OCI-LY7 (cell line): ENCODE data around the gene SDHAF3. TPM values are rescaled to one million over a fixed set of nuclear protein-coding genes. Genes with fewer than 3 reads are reported as not detected.

Experiments used
- BruUV-seq: library from RNA; stranded (reverse); fragments of 400-500 nt; replicated peaks from 2 replicates; lab custom pipeline; 2021; lab: Mats Ljungman, UMichigan
- CTCF ChIA-PET: fragments of 300-600 bp; sonication (Branson Sonifier 250); formaldehyde crosslinking; loops from one replicate; lab custom pipeline; 2022; ENCODE audit warnings: antibody characterized with exemption; ENCODE audit not compliant: unreplicated experiment; lab: Charles Lee
- POLR2A ChIA-PET: fragments of 300-600 bp; sonication (Branson Sonifier 250); formaldehyde crosslinking; loops from one replicate; lab custom pipeline; 2022; ENCODE audit warnings: antibody characterized with exemption; lab: Charles Lee
- DNase-seq: peaks from one replicate; pipeline ENCODE4 v3.0.0-alpha.2; 2015; ENCODE audit warnings: low spot score
- H2AFZ ChIP-seq: fragments of 200-600 bp; sonication (generic), shearing (Covaris generic); 2 replicates; pipeline ENCODE4 v1.6.1; 2014; ENCODE audit warnings: mild to moderate bottlenecking, antibody characterized with exemption, low read length, moderate library complexity
- H3K27ac ChIP-seq: fragments of 200-600 bp; sonication (generic); 2 replicates; pipeline ENCODE4 v1.5.1; 2014; ENCODE audit warnings: mixed run types, low read depth, mild to moderate bottlenecking, moderate library complexity, low read length, inconsistent platforms; ENCODE audit not compliant: poor library complexity, severe bottlenecking
- H3K36me3 ChIP-seq: fragments of 200-600 bp; sonication (generic); 2 replicates; pipeline ENCODE4 v1.6.1; 2014; ENCODE audit warnings: mild to moderate bottlenecking, antibody characterized with exemption, low read length, moderate library complexity, mixed read lengths; ENCODE audit not compliant: insufficient read depth
- H3K4me1 ChIP-seq: fragments of 200-600 bp; sonication (generic); 2 replicates; pipeline ENCODE4 v1.5.1; 2014; ENCODE audit warnings: mild to moderate bottlenecking, low read length; ENCODE audit not compliant: insufficient read depth, poor library complexity, severe bottlenecking
- H3K4me2 ChIP-seq: fragments of 200-600 bp; sonication (generic); 2 replicates; pipeline ENCODE4 v1.6.1; 2014; ENCODE audit warnings: mild to moderate bottlenecking, low read length
- H3K4me3 ChIP-seq: fragments of 200-600 bp; sonication (generic); 2 replicates; pipeline ENCODE4 v1.5.1; 2014; ENCODE audit warnings: mild to moderate bottlenecking, low read depth, low read length; ENCODE audit not compliant: poor library complexity, severe bottlenecking
- H3K79me2 ChIP-seq: fragments of 200-600 bp; sonication (generic); 2 replicates; pipeline ENCODE4 v1.6.1; 2016; ENCODE audit warnings: low read depth, mild to moderate bottlenecking, low read length, moderate library complexity, mixed read lengths; ENCODE audit not compliant: insufficient read depth
- H3K9me2 ChIP-seq: fragments of 200-600 bp; sonication (generic); 2 replicates; pipeline ENCODE4 v1.6.1; 2016; ENCODE audit warnings: mild to moderate bottlenecking, low read length, mixed read lengths; ENCODE audit not compliant: insufficient read depth
- H3K9me3 ChIP-seq: fragments of 200-600 bp; sonication (generic); 2 replicates; pipeline ENCODE4 v1.6.1; 2014; ENCODE audit warnings: mild to moderate bottlenecking, mixed run types, low read length, mixed read lengths
- H4K20me1 ChIP-seq: fragments of 200-600 bp; sonication (generic); 2 replicates; pipeline ENCODE4 v1.6.1; 2014; ENCODE audit warnings: mild to moderate bottlenecking, antibody characterized with exemption, low read length, moderate library complexity, mixed read lengths; ENCODE audit not compliant: insufficient read depth
- EZH2phosphoT487 ChIP-seq: fragments of 200-600 bp; sonication (generic); IDR thresholded peaks from 2 replicates; pipeline ENCODE4 v1.6.1; 2018; ENCODE audit warnings: low read depth, borderline replicate concordance, mild to moderate bottlenecking, mixed run types, antibody characterized with exemption, low read length, moderate library complexity, mixed read lengths
- intact Hi-C: fragments of 100-400 bp; cut with micrococcal nuclease; formaldehyde crosslinking; loops from one replicate; pipeline ENCODE4 v1.10.0; 2022; ENCODE audit not compliant: unreplicated experiment
- total RNA-seq, 2 experiments: library from RNA; depleted of rRNA in 1 of 2; stranded (reverse); fragments of >200 nt in 1 of 2; shearing (Covaris generic) in 1 of 2; gene quantifications; 2 replicates each; pipeline ENCODE4 v1.2.3, GENCODE V29; 2014 to 2022
- TF ChIP-seq, protein P1 (sequence below): fragments of 200-600 bp; sonication (generic); conservative IDR thresholded peaks from 2 replicates; pipeline ENCODE4 v1.5.1; 2014; ENCODE audit warnings: mild to moderate bottlenecking, antibody characterized with exemption, low read length, moderate library complexity, mixed read lengths

Gene SDHAF3
- total RNA-seq, 2 experiments from 2014 or later = 27.9 to 30.6 TPM

DNA sequence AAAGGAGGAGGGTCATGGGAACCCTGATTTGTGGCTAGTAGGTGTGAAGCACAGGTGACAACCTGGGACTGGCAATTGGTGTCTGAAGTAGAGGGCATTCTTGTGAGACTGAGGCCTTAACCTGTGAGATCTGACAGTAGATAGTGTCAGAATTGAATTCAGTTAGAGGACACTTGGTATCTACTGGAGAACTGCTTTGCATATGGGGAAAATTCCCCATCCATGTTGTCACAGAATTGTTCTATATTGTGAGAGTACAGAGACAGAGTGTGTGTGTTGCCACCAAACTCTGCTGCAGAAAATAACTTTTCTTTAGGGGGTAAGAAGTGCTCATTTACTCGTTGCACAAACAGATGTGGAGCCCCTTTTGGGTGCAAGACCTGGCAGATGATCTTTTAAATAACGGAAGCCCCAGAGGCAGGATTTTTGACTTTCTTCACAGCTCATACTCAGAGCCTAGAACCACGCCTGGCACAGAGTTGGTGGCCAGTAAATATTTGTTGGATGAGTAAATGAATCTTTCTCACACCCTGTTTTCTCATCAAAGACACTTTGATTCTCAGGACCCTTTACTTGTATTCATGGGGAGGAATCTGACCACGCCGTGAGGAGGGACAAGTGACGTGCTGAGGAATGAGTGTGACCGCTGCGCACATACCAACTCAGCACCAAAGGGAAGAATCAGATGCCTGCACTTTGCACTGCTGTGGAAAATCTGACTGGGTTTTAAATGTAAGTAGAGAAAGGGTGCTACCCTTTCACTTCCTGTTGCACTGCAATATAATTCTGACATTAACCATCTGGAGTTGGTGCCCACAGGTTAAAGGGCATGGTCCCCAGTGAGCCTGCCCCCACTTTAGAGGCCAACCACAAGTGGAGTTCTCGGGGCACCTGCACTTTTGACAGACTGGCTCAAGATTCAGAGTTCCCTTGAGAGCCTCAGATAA lies 39.2 kb upstream of the SDHAF3 start:
- no peak overlapping the region for H3K4me2 ChIP-seq
- peak; percentile 6 for DNase-seq
- no TSS peak for BruUV-seq
- no peak overlapping the region for H3K27ac ChIP-seq
- no peak overlapping the region for H3K4me3 ChIP-seq
- no peaks in the 10 kb centered on the region for H4K20me1 ChIP-seq
- no peaks in the 10 kb centered on the region for H3K79me2 ChIP-seq
- TF ChIP-seq, protein P1, sequence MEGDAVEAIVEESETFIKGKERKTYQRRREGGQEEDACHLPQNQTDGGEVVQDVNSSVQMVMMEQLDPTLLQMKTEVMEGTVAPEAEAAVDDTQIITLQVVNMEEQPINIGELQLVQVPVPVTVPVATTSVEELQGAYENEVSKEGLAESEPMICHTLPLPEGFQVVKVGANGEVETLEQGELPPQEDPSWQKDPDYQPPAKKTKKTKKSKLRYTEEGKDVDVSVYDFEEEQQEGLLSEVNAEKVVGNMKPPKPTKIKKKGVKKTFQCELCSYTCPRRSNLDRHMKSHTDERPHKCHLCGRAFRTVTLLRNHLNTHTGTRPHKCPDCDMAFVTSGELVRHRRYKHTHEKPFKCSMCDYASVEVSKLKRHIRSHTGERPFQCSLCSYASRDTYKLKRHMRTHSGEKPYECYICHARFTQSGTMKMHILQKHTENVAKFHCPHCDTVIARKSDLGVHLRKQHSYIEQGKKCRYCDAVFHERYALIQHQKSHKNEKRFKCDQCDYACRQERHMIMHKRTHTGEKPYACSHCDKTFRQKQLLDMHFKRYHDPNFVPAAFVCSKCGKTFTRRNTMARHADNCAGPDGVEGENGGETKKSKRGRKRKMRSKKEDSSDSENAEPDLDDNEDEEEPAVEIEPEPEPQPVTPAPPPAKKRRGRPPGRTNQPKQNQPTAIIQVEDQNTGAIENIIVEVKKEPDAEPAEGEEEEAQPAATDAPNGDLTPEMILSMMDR = no peak
- TF ChIP-seq EZH2phosphoT487 = no peak
- no peaks in the 10 kb centered on the region for H3K9me2 ChIP-seq
- no peaks in the 10 kb centered on the region for H3K36me3 ChIP-seq
- intact Hi-C loops = no loop called here
- H2AFZ ChIP-seq = no peak overlapping the region
- H3K4me1 ChIP-seq = no peaks in the 10 kb centered on the region
- CTCF ChIA-PET = no interaction called here
- POLR2A ChIA-PET = interaction anchor here (0.7 kb wide), 1 partner anchor 311 kb away, joined by 3 read pairs; no protein-coding TSS in a partner anchor
- no peaks in the 10 kb centered on the region for H3K9me3 ChIP-seq

DNA sequence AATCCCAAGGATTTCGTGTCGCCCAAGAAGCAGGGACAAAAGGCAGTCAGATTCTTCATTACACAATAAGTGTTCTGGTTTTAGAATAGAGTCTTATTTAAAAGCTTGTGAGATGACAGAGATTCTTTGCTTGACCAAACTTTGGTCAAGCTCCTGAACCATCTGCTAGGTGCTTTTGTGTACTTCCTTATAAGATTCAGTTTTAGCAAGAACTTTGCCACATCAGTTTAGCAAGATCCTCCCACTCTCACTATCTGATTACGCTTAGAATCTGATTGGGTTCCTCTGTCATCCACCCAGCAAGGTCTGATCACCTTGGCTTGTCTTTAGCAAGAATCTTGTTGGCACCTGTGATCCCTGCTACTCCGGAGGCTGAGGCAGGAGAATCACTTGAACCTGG lies 38.2 kb upstream of the SDHAF3 start:
- no peak for TF ChIP-seq EZH2phosphoT487
- TF ChIP-seq, protein P1 = no peak
- ChIA-PET CTCF (no interaction called here), POLR2A (no interaction called here)
- intact Hi-C loops = no loop called here
- no TSS peak for BruUV-seq
- H3K36me3 ChIP-seq = no peaks in the 10 kb centered on the region
- H4K20me1 ChIP-seq = no peaks in the 10 kb centered on the region
- no peak overlapping the region for H3K27ac ChIP-seq
- no peaks in the 10 kb centered on the region for H3K9me3 ChIP-seq
- no peaks in the 10 kb centered on the region for H3K4me1 ChIP-seq
- no peak overlapping the region for H2AFZ ChIP-seq
- no peak for DNase-seq
- H3K79me2 ChIP-seq = no peaks in the 10 kb centered on the region
- no peaks in the 10 kb centered on the region for H3K9me2 ChIP-seq
- H3K4me3 ChIP-seq = no peak overlapping the region
- no peak overlapping the region for H3K4me2 ChIP-seq
